ENCODE data around the gene FZD4. TPM values are rescaled to one million over a fixed set of nuclear protein-coding genes. Genes with fewer than 3 reads are reported as not detected.
A peak's percentile ranks its signal among the peaks of the same experiment; 100 is the strongest.
"Not testable (repeated sequence)": the region's sequence is repeated elsewhere in the genome, so short reads cannot be mapped to it uniquely, and the experiment has no call there.

Gene FZD4
- total and polyA plus RNA-seq, 2 donors (not counting 1 experiment from before 2014, with no cell fraction given): 0.01 to 0.02 TPM

DNA sequence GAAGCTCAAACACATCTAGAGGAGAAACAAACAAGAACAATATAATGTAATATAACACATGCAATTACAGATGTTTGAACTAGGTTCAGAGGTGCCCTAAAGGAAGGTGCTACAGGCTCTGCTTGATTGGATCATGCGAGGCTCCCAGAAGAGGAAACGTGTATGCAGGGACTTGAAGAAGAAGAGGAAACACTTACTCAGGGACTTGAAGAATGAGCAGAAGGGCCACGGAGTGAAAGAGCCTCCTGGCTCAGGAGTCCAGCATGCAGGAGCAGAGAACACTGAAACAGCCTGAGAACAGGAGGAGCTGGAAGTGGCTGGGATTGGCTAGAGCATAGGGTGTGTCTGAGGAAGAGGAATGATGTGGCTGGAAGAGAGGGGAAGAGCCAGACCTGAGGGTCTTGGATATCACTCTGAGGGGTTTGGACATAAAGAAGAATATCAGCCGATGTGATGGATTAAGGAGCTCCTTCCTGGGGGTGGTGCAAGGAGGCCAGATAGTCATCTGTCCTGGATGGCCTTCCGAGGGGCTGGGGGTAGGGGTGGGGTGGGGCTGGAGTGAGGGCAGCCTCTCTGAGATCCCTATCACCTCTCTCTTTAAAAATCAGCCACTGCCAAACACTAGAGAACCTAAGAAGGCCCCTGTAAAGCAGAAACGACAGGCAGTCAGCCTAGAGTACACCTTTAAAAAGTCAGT lies 16.8 kb downstream of the FZD4 start:
- H3K9me3 Mint-ChIP-seq (ENCODE audit: insufficient read depth): no peaks in the 10 kb centered on the region
- intact Hi-C loops (cut with micrococcal nuclease): no loop called here
- H3K4me1 Mint-ChIP-seq: no peaks in the 10 kb centered on the region
- Histone ChIP-seq H3K36me3 (replicated peaks in 1 of 2; ENCODE audit: control extremely low read depth in 1 of 2, control insufficient read depth in 1 of 2, extremely low read depth in 1 of 2, insufficient read depth in 2 of 2, low read length in 1 of 2) (no peaks in the 10 kb centered on the region), H3K9ac (ENCODE audit: low read length) (no peak overlapping the region), H4K20me1 (ENCODE audit: control insufficient read depth, insufficient read depth, low read length, poor library complexity, severe bottlenecking) (no peaks in the 10 kb centered on the region), H3K9me3 (ENCODE audit: control extremely low read depth in 1 of 3, control insufficient read depth in 2 of 3, insufficient read depth in 1 of 3, low read length in 2 of 3) (no peaks in the 10 kb centered on the region), H3K79me2 (ENCODE audit: control insufficient read depth, insufficient read depth, low read length) (no peaks in the 10 kb centered on the region), H3K4me2 (replicated peaks; ENCODE audit: low read depth, low read length, poor library complexity, severe bottlenecking) (no peak overlapping the region), H3K27ac (ENCODE audit: low read length in 2 of 2) (no peak overlapping the region), H3K4me1 (ENCODE audit: control insufficient read depth in 2 of 2, insufficient read depth in 2 of 2, low read length in 2 of 2) (no peaks in the 10 kb centered on the region), H3K27me3 (replicated peaks in 1 of 4; ENCODE audit: control extremely low read depth in 1 of 4, control insufficient read depth in 3 of 4, insufficient read depth in 4 of 4, low read length in 3 of 4) (no peaks in the 10 kb centered on the region), H3K4me3 (ENCODE audit: control extremely low read depth in 1 of 5, extremely low read depth in 1 of 5, insufficient read depth in 1 of 5, low read depth in 2 of 5, low read length in 4 of 5) (no peak overlapping the region), H2AFZ (ENCODE audit: insufficient read depth, low read depth, low read length, poor library complexity, severe bottlenecking) (peak overlapping the region; percentile 32)
- H3K27ac Mint-ChIP-seq: no peak overlapping the region
- H3K4me3 Mint-ChIP-seq: no peak overlapping the region
- WGBS (ENCODE audit: insufficient coverage): 36% methylated on average over 3 of the region's 6 CpGs
- TF ChIP-seq EZH2 (IDR thresholded peaks at IDR 0.05; ENCODE audit: borderline replicate concordance, insufficient read depth, low read depth, low read length, poor library complexity, severe bottlenecking): no peak
- TF ChIP-seq, protein P1, sequence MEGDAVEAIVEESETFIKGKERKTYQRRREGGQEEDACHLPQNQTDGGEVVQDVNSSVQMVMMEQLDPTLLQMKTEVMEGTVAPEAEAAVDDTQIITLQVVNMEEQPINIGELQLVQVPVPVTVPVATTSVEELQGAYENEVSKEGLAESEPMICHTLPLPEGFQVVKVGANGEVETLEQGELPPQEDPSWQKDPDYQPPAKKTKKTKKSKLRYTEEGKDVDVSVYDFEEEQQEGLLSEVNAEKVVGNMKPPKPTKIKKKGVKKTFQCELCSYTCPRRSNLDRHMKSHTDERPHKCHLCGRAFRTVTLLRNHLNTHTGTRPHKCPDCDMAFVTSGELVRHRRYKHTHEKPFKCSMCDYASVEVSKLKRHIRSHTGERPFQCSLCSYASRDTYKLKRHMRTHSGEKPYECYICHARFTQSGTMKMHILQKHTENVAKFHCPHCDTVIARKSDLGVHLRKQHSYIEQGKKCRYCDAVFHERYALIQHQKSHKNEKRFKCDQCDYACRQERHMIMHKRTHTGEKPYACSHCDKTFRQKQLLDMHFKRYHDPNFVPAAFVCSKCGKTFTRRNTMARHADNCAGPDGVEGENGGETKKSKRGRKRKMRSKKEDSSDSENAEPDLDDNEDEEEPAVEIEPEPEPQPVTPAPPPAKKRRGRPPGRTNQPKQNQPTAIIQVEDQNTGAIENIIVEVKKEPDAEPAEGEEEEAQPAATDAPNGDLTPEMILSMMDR (IDR thresholded peaks at IDR 0.05): no peak
- peaks cover 7% of the 10 kb centered on the region for H3K27me3 Mint-ChIP-seq
- POLR2A ChIA-PET: no interaction called here
- no peak for ATAC-seq (ENCODE audit: low read depth)
- no peak for DNase-seq
- CTCF ChIA-PET: interaction anchor here (0.6 to 7.7 kb wide), 17 partner anchors 9 to 485 kb away, joined by 3 to 123 read pairs (median 7); partner anchors contain the start of gene FZD4

DNA sequence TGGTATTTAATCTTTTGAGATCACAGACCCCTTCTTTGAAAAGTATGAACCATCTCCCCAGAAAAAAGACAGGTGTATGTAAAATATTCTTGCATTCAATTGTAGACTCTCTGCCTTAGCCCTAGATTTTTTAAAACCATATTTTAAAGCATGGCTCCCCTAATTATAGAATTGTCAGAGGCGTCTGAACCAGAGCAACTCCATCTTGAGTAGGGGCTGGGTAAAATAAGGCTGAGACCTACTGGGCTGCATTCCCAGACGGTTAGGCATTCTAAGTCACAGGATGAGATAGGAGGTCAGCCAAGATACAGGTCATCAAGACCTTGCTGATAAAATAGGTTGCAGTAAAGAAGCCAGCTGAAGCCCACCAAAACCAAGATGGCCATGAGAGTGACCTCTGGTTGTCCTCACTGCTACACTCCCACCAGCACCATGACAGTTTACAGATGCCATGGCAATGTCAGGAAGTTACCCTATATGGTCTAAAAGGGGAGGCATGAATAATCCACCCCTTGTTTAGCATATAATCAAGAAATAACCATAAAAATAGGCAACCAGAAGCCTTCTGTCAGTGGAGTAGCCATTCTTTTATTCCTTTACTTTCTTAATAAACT lies 17.9 kb downstream of the FZD4 start:
- ATAC-seq (ENCODE audit: low read depth); H3K4me2 ChIP-seq (replicated peaks; ENCODE audit: low read depth, low read length, poor library complexity, severe bottlenecking): not testable (repeated sequence)

More for the DNA sequence above, 17.9 kb downstream of the FZD4 start:
- H3K4me1 ChIP-seq (ENCODE audit: control insufficient read depth in 2 of 2, insufficient read depth in 2 of 2, low read length in 2 of 2); H3K4me3 Mint-ChIP-seq; H3K79me2 ChIP-seq (ENCODE audit: control insufficient read depth, insufficient read depth, low read length); DNase-seq; H3K4me1 Mint-ChIP-seq; H3K27ac ChIP-seq (ENCODE audit: low read length in 2 of 2); H3K27me3 Mint-ChIP-seq; H4K20me1 ChIP-seq (ENCODE audit: control insufficient read depth, insufficient read depth, low read length, poor library complexity, severe bottlenecking); H3K9me3 ChIP-seq (ENCODE audit: control extremely low read depth in 1 of 3, control insufficient read depth in 2 of 3, insufficient read depth in 1 of 3, low read length in 2 of 3); H3K36me3 ChIP-seq (replicated peaks in 1 of 2; ENCODE audit: control extremely low read depth in 1 of 2, control insufficient read depth in 1 of 2, extremely low read depth in 1 of 2, insufficient read depth in 2 of 2, low read length in 1 of 2); POLR2A ChIA-PET; H3K9ac ChIP-seq (ENCODE audit: low read length); H3K9me3 Mint-ChIP-seq (ENCODE audit: insufficient read depth); H3K27ac Mint-ChIP-seq; H3K4me3 ChIP-seq (ENCODE audit: control extremely low read depth in 1 of 5, extremely low read depth in 1 of 5, insufficient read depth in 1 of 5, low read depth in 2 of 5, low read length in 4 of 5); intact Hi-C loops (cut with micrococcal nuclease); H3K27me3 ChIP-seq (replicated peaks in 1 of 4; ENCODE audit: control extremely low read depth in 1 of 4, control insufficient read depth in 3 of 4, insufficient read depth in 4 of 4, low read length in 3 of 4); H2AFZ ChIP-seq (ENCODE audit: insufficient read depth, low read depth, low read length, poor library complexity, severe bottlenecking): not testable (repeated sequence)
- WGBS (ENCODE audit: insufficient coverage): 71% methylated on average over 1 of the region's 2 CpGs
- CTCF ChIA-PET: interaction anchor here (0.6 to 7.7 kb wide), 9 partner anchors 10 to 1120 kb away, joined by 3 to 123 read pairs (median 12); partner anchors contain the start of gene FZD4

All from B cell (primary cell).